Measurements from ENCODE around the gene ERO1A.
"Not testable (repeated sequence)": the region's sequence is repeated elsewhere in the genome, so short reads cannot be mapped to it uniquely, and the experiment has no call there.

The ERO1A gene

DNA sequence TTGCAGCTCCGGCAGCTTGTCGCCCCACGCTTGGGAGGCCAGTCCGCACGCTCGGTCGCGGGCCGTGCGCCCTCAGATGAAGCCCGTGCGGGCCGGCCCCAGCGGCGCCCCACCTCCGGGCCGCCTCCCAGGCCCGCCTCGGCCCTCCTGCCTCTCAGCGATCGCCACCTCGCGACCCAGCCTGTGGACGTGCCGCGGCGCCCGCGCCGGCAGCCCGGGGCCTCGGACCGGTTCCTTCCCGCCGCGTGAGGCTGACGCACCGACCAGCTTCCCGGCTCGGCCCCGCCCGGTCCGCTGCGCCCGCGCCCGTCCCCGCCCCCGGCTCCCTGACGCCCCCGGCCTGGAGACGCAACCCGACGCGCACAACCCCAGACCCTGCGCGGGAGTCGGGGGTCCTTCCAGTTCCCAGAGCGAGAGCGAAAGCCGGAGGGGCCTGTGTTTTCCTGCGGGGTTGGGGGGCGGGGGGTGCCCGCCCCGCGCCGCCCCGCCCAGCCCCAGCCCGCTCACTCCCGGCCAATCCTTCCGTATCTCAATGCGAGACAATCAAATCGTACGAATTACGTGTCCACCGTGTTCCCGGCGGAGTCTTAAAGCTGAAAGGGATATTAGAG is at the start of gene ERO1A:
Gene ERO1A, minus strand, starts transcription at position 78 of the 611 bp plus-strand sequence. Its CDS starts 77 bp downstream, at position 1.
- peak; percentile 85 for DNase-seq

DNA sequence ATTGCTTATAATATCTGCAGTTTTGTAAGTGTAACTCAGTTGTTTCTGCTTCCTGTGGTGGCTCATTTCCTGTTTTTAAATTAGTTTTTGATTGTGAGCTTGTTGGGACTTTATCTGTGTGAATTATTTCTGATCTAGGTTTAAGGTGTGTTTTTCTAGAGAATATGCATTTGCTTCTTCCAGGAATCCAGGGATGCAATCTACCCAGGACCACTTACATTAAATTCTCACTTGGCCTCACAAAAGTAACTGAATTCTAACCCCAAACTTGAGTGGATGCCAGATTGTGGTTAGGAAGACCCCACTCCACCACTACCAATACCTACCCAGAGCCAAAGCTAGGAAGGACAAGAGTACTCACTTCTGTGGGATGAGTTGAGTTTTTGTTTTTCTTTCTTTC is 46.5 kb upstream of the ERO1A start:
- no peak for DNase-seq

DNA sequence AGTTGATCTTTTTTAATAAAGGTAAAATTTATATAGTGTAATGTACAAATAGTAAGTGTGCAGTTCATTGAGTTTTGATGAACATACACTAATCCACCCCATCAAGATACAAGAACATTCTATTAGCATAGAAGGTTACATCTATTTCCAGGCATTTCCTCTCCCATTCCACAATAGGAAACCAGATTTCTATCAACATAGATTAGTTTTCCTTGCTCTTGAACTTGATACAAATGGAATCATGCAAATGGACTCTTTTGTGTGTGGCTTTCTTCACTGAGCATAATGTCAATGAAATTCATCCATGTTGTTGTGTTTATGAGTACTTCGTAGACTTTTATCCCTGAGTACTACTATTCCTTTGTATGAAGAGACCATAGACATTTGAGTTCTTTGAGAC is 45.4 kb upstream of the ERO1A start:
- DNase-seq = no peak

DNA sequence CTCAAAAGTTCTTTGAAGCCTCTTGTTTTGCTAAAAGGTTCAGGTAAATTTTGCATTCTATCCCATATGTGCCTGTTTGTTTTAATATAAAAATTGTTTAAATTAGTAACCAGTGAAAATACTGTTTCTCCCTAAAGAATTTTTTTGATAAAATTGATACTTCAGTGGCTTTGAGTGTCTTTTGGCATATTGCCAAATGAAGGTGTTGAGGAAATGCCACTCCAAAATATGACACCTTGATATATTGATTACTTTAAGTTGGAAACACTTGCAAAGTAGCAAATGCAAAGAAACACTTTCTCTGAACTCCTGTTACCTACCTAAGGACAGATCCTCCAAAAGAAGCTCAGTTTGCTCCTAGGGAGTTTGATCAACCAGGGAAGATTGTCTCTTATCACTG is 43.1 kb upstream of the ERO1A start:
- no peak for DNase-seq

GRCh38 chr14:52735921-52736489 is 40.6 kb upstream of the ERO1A start:
- no peak for DNase-seq

DNA sequence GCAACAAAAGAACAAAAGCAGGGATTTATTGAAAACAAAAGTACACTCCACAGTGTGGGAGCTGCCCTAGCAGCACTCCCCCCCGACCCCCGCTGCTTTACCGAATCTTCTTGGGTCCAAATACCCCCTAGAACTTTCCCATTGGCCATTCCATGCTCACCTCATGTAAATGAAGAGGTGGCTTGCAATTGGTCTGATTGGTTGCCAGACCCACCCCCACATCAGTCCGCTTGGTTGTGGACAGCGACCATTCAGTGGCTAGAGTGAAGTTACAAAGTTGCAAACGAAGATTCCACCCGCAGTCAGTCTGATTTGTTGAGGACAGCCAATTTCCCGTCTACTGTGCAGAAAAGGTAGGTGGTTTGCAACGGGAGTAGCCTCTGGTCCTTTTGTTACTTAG is 38.5 kb upstream of the ERO1A start:
- DNase-seq = no peak

DNA sequence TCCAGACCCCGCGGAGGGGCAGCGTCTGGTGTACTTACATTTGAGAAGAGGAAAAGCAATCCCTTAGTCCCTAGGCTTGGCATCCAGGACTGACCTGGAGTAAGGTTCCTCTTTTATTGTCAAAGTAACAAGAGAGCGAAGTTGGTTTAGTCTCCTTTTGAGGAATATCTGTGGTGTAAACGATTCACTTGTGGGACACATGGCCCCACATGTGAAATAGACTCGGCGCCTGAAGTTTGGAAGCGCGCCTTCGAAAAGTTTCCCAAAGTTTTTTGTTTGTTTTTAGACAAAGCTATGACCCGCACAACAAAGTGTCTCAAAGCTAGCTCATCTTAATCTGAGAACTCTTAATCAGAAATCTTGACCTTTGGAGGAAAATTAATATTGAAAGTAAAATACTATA is 35.4 kb upstream of the ERO1A start:
- no peak for DNase-seq

DNA sequence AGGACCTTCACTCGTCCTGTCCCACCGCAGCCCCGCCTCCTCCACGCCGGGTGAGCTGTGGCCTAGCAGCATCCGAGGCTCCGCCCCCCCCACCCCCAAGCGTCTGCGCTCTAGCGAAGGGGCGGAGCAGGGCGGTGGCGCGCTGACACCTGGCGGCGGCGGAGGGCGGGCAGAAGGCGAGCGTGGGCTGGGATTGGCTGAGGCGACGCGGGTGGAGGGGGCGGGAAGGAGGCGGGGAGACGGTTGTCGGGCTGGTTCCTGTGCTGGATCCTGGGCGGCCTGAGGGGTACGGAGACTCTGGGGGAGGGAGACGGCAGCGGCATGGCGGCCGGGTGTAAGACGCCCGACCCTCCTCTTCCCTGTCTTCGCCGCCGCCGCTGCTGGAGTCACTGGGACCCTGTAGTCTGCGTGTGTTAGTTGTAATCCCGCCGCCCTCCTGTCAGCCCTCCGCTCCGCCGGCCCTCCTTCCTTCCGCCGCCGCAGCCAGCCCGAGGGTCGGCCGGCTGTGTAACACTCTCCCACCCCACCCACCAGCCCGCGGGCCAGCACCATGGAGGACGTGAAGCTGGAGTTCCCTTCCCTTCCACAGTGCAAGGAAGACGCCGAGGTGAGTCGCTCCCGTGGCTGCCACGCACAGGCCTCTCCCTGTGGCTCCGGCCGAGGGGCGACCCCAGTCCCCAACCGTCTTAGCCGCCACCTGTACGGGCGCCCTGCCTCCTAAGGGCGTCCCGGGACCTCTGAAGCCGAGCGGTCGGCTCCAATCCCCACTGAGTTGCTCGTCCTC is 34.8 kb upstream of the ERO1A start, which contains the start of gene STYX:
Gene STYX, plus strand, starts transcription at position 242 of the 784 bp plus-strand sequence. Its CDS starts 309 bp downstream, at position 551.
- DNase-seq = peak; percentile 100

DNA sequence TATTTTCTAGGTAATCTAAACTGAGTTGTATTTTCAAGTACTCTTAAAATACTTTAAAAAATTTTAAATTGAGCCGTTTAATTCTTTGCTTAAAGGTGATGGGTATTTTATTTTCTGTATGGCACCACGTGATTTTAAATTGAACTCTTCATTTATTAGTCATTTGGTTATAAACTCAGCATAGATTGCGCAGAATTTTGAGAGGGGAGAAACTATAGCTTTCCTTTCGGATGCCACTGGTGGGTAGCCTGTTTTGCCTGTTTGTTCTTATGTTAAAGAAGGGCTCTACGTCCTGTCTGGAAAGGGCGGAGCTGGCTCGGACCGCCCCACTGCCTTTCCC is 34.2 kb upstream of the ERO1A start:
- no peak for DNase-seq

DNA sequence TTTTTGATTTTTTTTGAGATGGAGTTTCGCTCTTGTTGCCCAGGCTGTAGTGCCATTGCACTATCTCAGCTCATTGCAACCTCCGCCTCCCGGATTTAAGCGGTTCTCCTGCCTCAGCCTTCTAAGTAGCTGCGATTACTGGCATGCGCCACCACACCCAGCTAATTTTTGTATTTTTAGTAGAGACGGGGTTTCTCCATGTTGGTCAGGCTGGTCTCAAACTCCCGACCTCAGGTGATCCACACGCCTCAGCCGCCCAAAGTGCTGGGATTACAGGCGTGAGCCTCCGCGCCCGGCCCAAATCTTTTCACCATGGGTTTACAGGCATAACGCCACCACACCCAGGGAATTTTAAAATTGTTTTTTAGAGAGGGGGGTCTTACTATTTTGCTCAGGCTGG is 33.7 kb upstream of the ERO1A start:
- DNase-seq = not testable (repeated sequence)

GRCh38 chr14:52727509-52727908 is 32.2 kb upstream of the ERO1A start:
- DNase-seq = not testable (repeated sequence)

- DNase-seq = no peak
These were observed 28.9 kb upstream of the ERO1A start for GRCh38 chr14:52724360-52724644.

DNA sequence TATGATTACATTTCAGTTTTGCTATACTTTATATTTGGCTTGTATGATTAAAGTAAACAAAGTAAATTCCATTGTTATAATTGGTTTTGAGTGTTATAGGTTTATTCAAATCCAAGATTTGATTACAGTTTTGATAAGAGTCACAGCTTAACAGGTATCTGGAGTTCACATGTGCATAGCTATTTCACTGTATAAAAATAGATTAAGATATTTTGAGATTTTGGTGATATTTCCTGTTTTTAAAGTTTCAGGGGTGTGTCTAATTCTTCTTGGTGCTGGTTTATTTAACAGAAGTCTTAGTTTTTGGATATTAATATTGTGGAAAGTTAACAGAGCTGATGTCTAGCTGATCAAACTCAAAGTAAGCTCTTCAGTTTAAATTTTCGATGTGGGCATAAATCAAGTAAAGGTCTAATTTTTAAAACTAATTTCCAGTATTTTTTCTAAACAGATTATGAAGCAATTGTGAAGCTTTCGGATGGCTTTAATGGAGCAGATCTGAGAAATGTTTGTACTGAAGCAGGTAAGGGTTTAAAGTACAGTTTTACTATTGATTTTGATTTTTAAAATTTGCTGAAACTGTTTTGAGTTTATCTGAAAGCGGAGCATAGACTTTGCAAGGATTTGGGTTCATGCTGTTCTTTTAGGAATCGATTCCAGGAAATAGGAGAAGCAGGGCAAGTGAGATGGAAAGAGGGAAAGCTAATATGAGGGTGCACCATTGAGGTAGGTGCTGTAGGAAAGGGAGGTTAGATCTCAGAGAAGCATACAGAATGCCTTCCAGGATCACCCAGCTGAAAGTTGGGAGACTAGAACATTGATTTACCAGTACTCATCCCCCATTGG is 28.4 kb upstream of the ERO1A start:
- DNase-seq = no peak

GRCh38 chr14:52716155-52716554 is 20.8 kb upstream of the ERO1A start:
- DNase-seq = no peak

DNA sequence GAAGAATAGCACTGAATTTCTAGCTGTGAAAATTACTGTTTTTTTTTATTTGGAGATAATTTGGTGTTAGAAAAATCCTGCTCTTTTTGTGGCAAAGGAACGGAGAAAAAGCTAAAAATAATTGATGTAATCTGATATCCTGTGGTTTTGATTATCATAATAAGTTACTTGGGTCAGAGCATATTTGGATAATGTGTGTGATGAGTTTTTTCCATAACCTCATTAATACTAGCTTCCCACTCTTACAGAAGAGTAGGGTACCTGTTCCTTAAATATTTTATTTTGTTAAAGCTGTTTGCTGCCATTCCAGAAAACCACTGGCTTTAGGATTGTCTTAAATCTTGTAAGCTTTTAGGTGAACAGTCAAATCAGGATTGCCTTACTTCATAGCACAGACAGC is 16.3 kb upstream of the ERO1A start:
- DNase-seq = no peak

DNA sequence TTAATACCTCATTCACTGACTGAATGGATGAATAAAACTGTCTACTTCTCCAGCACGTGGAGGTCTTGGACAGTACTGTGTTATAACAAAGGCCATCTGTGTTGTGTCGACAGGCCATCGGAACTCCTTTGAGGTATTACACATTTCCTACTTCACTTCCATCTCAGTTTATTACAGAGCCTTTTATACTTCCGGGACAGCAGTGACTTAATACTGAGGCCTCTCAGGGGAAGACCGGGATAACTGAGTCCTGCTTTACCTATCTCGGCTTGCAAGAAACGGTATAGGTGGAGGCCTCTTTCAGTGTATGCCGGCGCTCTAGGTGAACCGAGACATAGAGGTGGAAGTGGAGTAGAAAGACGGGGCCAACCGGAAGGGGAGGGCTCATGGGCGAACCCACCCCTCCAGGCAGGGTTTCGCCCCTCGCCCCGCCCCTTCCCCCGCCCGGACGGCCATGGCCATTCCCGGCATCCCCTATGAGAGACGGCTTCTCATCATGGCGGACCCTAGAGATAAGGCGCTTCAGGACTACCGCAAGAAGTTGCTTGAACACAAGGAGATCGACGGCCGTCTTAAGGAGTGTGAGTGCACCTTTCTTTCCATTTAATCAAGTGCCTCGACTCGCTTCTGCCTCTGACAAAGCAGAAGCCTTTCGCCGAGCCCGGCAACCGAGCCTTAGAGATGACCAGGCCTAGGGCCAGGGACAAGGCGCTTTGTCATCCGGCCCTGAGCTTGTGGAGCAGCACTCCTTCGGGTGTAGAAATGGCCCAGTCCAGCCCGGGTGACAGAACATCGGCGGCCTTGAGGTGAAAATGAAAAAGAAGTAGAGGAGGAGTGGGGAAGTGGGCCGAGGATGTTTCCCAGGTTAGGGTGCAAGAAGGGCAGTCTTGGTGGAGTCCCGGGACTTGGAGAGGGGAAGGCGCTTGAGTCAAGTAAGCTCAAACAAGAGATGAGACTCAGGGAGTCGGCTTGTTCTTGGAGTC is 11.7 kb upstream of the ERO1A start, which contains the start of gene PSMC6:
Gene PSMC6, plus strand, starts transcription at position 477 of the 983 bp plus-strand sequence. Its CDS starts 20 bp downstream, at position 497.
- DNase-seq = peak; percentile 97

DNA sequence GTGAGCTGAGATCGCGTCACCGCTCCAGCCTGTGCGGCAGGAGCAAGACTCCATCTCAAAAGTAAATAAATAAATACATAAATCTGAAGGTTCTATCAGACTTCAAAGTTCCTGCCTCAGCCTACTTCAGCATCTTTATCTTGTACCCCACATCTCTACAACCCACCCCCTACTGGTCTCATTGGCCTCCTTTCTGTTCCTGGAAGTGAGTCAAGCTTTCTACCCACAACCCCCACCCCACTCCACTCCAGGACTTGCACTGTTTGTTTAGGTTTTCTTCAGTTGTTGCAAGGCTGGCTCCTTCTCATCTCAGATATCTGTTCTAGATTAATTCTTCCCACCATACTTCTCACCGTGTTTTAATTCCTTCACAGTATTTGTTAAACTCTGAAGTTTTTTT is 10.9 kb upstream of the ERO1A start:
- DNase-seq = no peak

- DNase-seq = no peak
These were observed 8.3 kb upstream of the ERO1A start for GRCh38 chr14:52703664-52704063.

DNA sequence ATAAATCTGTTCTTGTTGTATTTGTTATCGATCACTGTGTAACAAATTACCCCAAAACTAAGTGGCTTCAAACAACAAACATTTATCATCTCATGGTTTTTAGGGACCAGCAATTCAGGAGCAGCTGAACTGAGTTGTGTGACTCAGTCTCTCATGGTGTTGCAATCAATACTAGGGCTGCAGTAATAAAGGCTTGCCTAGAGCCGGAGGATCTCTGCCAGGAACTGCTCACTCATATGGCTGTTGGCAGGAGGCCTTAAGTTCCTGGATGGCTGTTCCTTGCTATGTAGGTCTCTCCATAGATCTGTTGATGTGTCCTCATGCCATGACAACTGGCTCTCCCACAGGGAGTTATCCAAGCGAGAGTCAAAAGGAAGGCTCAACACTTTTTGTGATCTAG is 7.9 kb upstream of the ERO1A start:
- DNase-seq = no peak

- DNase-seq = no peak
These were observed 5.9 kb upstream of the ERO1A start for GRCh38 chr14:52701223-52701622.

DNA sequence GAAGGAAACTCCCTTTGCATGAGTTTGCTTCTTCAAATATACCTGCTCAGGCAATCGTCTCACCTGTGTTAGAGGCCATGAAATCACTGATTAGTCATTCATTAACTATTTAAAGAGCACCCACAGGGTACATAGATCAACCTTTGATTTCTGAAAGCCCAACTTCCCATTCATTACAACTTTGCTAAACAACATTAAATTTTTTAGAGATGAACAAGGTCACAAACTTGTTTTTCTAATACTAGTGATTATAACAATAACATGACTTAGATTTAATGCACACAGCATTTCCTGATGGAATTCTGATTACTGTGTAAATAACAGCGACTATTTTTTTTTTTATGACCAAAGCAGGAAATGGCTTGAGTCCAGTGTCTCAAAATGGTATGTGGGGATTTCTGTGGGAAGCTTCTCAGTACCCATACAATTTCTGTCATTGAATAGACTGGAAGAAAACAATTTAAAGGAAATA is 5.4 kb upstream of the ERO1A start:
- no peak for DNase-seq

Measured in islet precursor cell (in vitro differentiated cells).